Mucosa of stomach (tissue), 1 donor: ENCODE results near the gene DIAPH3.

Experiments used
- H3K27me3 ChIP-seq: one replicate; pipeline ENCODE4 v1.7.0; 2013; ENCODE audit warnings: mild to moderate bottlenecking, low read length; ENCODE audit not compliant: control insufficient read depth, insufficient read depth
- H3K36me3 ChIP-seq: one replicate; pipeline ENCODE4 v1.7.0; 2013; ENCODE audit warnings: low read length; ENCODE audit not compliant: control insufficient read depth, insufficient read depth
- H3K4me1 ChIP-seq: one replicate; pipeline ENCODE4 v1.7.0; 2013; ENCODE audit warnings: mild to moderate bottlenecking, low read length; ENCODE audit not compliant: control insufficient read depth, insufficient read depth
- H3K4me3 ChIP-seq: one replicate; pipeline ENCODE4 v1.7.0; 2013; ENCODE audit warnings: low read length
- H3K9ac ChIP-seq: one replicate; pipeline ENCODE4 v1.7.0; 2013; ENCODE audit warnings: mild to moderate bottlenecking, low read length, moderate library complexity
- H3K9me3 ChIP-seq: one replicate; pipeline ENCODE4 v1.7.0; 2013; ENCODE audit warnings: mild to moderate bottlenecking, low read length, moderate library complexity; ENCODE audit not compliant: control insufficient read depth
- donor health status: Pancreatic carcinoma.

Gene DIAPH3

GRCh38 chr13:59744747-59745391 lies 418.9 kb downstream of the DIAPH3 start:
- Histone ChIP-seq H3K4me3 (no peak overlapping the region), H3K9ac (no peak overlapping the region), H3K4me1 (no peaks in the 10 kb centered on the region), H3K36me3 (no peaks in the 10 kb centered on the region), H3K9me3 (no peaks in the 10 kb centered on the region), H3K27me3 (no peaks in the 10 kb centered on the region)

DNA sequence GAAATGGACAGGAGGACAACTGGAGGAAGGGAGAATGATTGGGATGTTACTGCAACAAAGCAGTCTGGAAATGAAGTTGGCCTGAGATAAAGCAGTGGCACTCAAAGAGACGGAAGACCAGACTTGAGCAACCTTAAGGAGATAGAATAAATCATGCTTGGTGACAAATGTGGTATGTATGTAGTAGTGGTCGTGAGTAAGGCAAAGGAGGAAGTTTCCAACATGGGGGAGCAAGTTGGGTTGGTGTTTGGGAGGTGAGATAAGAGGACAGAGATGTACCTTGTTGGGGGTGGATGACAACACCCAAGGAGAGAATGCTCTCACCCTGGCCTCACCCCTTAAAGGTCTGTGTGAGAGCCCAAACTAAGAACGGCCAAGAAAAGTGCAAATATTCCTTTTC lies 420.5 kb downstream of the DIAPH3 start:
- Histone ChIP-seq H3K36me3 (no peaks in the 10 kb centered on the region), H3K27me3 (no peaks in the 10 kb centered on the region), H3K4me1 (no peaks in the 10 kb centered on the region), H3K4me3 (no peak overlapping the region), H3K9ac (no peak overlapping the region), H3K9me3 (no peaks in the 10 kb centered on the region)

DNA sequence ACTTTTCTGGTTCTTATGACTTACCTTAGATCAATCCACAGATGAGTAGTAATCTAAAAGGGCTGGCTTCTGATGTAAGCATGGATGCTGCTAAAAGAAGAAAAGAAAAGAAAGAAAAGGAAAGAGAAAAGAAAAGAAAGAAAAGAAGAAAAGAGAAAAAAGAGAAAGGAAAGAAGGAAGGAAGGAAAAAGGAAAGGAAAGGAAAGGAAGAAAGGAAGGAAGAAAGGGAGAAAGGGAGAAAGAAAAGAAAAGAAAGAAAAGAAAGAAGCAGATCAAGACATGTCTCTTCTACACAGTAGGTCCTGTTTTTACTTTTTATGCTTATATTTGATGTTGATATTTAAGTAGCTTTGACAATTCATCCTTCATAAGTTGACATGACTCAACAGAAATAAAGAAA lies 421.3 kb downstream of the DIAPH3 start:
- H3K9ac ChIP-seq, result no peak overlapping the region
- no peak overlapping the region for H3K4me3 ChIP-seq
- H3K9me3 ChIP-seq, result no peaks in the 10 kb centered on the region
- no peaks in the 10 kb centered on the region for H3K4me1 ChIP-seq
- no peaks in the 10 kb centered on the region for H3K27me3 ChIP-seq
- no peaks in the 10 kb centered on the region for H3K36me3 ChIP-seq

GRCh38 chr13:59738921-59739320 lies 424.8 kb downstream of the DIAPH3 start:
- H3K9me3 ChIP-seq, result no peaks in the 10 kb centered on the region
- no peaks in the 10 kb centered on the region for H3K4me1 ChIP-seq
- no peaks in the 10 kb centered on the region for H3K36me3 ChIP-seq
- no peak overlapping the region for H3K9ac ChIP-seq
- H3K27me3 ChIP-seq, result no peaks in the 10 kb centered on the region
- H3K4me3 ChIP-seq, result no peak overlapping the region

GRCh38 chr13:59734393-59734792 lies 429.3 kb downstream of the DIAPH3 start:
- H3K9ac ChIP-seq, result no peak overlapping the region
- no peaks in the 10 kb centered on the region for H3K9me3 ChIP-seq
- no peak overlapping the region for H3K4me3 ChIP-seq
- H3K36me3 ChIP-seq, result no peaks in the 10 kb centered on the region
- H3K4me1 ChIP-seq, result no peaks in the 10 kb centered on the region
- no peaks in the 10 kb centered on the region for H3K27me3 ChIP-seq

DNA sequence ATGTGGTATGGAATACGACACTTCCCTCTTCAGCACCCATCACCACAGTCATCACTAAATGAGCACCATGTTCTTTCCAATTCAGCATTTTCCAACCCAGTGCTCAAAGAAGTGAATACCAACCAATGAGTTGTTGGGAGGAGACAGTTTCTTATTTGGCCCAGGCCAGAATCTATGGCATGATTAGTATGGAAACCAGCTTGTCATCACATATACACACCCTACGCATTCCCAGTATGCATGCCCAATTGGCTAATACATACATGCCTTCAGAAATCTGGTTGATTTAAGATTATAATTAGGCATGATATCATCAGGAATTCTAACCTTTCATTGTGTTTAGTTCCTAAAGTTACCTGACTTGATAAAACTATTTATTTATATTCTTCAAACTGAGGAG lies 430.0 kb downstream of the DIAPH3 start:
- H3K4me1 ChIP-seq, result no peaks in the 10 kb centered on the region
- no peak overlapping the region for H3K9ac ChIP-seq
- no peaks in the 10 kb centered on the region for H3K9me3 ChIP-seq
- no peaks in the 10 kb centered on the region for H3K27me3 ChIP-seq
- no peaks in the 10 kb centered on the region for H3K36me3 ChIP-seq
- no peak overlapping the region for H3K4me3 ChIP-seq

DNA sequence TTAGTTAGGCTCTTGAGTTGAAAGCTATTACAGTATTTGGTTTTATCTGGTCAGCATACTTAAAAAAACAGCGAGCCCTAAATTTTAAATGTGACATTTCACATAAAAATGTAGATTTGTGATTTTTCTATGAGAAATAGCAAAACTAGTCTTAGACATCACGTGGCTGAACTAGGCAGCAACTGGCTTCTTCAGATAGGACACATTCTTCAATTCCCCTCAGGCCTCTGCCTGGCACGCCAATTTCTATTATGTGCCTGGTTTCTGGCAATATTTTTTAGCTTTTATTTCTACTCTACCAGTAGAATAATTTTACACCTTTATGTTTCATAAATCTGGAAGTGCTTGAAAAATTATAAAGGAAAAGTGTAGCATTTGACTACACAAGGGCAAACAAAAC lies 433.7 kb downstream of the DIAPH3 start:
- no peak overlapping the region for H3K9ac ChIP-seq
- H3K4me1 ChIP-seq, result no peaks in the 10 kb centered on the region
- H3K4me3 ChIP-seq, result no peak overlapping the region
- H3K27me3 ChIP-seq, result no peaks in the 10 kb centered on the region
- H3K9me3 ChIP-seq, result no peaks in the 10 kb centered on the region
- H3K36me3 ChIP-seq, result no peaks in the 10 kb centered on the region

DNA sequence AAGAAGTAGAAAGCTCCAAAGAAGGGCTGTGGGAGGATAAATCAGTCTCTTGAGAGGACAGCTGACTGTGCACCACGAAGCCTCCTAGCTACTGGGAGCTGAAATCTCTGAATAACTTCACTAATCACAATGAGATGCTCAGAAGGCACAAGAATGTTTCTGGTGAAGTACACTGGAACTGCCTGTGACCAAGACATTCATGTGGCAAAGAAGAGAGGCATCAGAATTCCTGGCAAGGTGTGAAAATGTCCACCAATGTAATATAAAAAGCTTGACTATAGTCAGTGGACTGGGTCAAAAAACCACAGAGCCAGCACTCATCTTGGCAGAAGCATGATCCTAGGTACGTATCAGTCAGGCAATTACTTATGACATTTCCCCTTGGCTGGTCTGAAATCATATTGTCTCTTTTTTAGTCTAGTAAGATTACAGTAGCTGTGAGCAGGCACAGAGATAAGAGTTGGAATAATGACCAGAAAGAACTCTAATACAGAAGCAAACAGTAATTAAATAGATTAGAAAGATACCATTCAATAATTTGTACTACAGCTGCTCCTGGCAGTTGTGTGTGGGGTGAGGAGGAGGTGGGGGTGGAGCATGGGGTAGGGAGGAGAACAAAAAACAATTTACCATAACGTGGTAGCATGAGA lies 434.7 kb downstream of the DIAPH3 start:
- no peaks in the 10 kb centered on the region for H3K4me1 ChIP-seq
- no peak overlapping the region for H3K9ac ChIP-seq
- no peaks in the 10 kb centered on the region for H3K9me3 ChIP-seq
- H3K36me3 ChIP-seq, result no peaks in the 10 kb centered on the region
- no peak overlapping the region for H3K4me3 ChIP-seq
- H3K27me3 ChIP-seq, result no peaks in the 10 kb centered on the region

DNA sequence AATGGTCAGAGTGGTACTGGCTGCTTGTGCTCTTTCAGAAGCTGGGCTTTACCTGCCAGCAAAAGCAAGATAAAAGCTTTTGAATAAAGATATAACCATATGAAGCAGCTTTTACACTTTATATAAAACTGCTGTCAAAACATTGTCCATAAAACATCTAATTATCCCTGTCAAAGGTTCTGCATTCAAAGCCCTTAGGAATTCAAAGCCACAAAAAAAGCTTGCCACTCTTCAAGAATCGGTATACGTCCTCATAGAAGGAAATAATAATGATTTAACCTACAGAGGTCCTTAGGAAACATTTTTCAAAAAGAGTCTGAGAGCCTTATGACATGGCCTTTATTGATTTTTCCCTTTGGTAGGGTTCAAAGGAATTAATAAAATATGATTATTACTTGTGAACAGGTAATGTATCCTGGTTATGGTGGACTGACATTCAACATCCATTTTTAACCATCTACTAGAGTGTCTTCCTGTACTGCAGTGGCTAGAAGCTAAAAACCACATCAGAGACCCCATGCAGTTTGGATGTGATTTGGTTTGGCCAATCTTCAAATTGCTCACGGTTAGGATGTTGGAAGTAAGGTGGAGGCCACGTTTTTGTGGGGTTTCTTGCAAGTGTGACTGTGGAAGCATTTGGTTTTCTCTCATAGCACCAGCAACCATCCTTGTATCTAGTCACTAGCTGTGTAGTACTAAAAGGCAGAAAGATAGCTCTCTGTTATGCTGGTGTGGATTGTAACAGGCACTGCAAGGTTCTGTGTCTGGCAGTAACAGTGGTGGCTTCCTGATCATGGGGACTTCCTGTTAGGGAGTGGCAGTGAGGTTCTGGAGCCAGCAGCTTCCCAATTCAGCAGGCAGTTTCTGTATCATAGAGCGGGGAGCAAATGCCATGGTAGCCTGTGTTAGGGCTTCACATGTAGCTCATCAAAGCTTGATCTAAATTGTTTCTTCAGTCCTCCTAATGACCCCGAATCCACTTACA lies 441.5 kb downstream of the DIAPH3 start:
- no peaks in the 10 kb centered on the region for H3K27me3 ChIP-seq
- no peak overlapping the region for H3K4me3 ChIP-seq
- H3K9ac ChIP-seq, result no peak overlapping the region
- H3K9me3 ChIP-seq, result no peaks in the 10 kb centered on the region
- H3K36me3 ChIP-seq, result no peaks in the 10 kb centered on the region
- no peaks in the 10 kb centered on the region for H3K4me1 ChIP-seq

- Histone ChIP-seq H3K27me3 (no peaks in the 10 kb centered on the region), H3K36me3 (no peaks in the 10 kb centered on the region), H3K9ac (no peak overlapping the region), H3K4me1 (no peaks in the 10 kb centered on the region), H3K4me3 (no peak overlapping the region), H3K9me3 (no peaks in the 10 kb centered on the region)
Measured at GRCh38 chr13:59715611-59716010, 448.1 kb downstream of the DIAPH3 start.

GRCh38 chr13:59710996-59711701 lies 452.6 kb downstream of the DIAPH3 start:
- Histone ChIP-seq H3K9me3 (no peaks in the 10 kb centered on the region), H3K4me1 (no peaks in the 10 kb centered on the region), H3K36me3 (no peaks in the 10 kb centered on the region), H3K27me3 (no peaks in the 10 kb centered on the region), H3K4me3 (no peak overlapping the region), H3K9ac (no peak overlapping the region)
